HG03354 (cell line): ENCODE measurements around the gene GPBAR1.

Experiments
- ATAC-seq: cut with Tn5 transposase; IDR thresholded peaks from one replicate; pipeline ENCODE4 v1.9.1; 2021; ENCODE audit warnings: mild to moderate bottlenecking; ENCODE audit not compliant: unreplicated experiment, poor library complexity, severe bottlenecking

The GPBAR1 gene

DNA sequence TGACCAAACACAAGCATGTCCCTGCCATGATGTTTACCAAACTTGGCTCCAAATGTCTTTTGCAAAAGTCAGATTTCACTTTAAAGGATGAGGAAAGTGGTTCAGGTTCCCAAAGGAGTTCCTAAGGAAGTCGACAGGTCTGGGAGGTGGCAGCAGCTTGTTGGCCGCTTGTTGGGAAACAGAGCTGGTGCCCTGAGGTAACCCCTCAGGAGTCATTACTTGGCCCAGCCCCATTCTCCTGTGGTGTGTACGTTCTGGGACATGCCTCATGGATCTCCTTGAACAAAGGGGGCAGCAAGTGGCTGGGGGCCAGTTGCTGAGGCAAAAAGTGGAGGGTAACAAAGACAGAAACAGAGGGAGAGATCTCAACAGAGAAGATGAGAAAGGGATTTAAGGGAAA is 20.6 kb downstream of the GPBAR1 start:
- no peak for ATAC-seq

DNA sequence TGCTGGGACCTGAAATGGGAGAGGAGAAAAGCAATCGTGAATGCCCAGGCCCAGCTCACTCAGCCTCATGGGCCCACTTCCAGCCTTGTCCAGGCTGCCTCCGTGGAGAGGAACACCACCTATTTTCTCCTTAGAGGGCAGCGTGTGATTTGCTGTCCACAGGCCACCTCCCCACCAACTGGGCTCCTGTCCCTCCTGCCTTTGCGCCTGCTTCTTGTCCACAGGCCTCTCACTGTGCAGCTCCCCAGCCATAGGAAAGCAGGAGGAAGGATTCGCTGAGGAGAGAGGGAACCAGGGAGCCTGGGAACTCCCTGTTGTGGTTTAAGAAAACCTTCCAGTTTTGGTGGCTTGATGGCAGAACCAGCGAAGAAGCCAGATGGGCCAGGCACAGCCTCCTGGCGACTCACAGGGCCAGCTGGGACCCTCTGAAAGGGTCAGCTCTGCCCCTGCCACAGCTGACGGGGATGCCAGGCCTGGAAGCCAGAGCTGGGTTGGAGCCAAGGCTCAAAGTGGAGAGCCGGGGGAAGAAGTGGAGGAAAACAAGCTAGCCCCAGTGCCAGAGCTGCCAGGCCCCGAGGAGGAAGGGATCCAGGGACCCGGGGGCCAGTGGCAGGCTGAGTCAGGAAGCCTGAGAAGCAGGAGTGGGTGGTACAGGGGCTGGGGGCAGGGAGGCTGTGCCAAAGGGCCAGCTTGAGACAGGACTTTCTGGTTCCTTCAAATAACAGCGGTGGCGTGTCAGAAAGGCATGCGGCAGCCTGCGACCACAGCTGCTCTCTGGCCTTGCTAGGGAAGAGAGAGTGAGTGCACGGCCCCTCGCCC is 21.6 kb downstream of the GPBAR1 start:
- ATAC-seq = no peak

DNA sequence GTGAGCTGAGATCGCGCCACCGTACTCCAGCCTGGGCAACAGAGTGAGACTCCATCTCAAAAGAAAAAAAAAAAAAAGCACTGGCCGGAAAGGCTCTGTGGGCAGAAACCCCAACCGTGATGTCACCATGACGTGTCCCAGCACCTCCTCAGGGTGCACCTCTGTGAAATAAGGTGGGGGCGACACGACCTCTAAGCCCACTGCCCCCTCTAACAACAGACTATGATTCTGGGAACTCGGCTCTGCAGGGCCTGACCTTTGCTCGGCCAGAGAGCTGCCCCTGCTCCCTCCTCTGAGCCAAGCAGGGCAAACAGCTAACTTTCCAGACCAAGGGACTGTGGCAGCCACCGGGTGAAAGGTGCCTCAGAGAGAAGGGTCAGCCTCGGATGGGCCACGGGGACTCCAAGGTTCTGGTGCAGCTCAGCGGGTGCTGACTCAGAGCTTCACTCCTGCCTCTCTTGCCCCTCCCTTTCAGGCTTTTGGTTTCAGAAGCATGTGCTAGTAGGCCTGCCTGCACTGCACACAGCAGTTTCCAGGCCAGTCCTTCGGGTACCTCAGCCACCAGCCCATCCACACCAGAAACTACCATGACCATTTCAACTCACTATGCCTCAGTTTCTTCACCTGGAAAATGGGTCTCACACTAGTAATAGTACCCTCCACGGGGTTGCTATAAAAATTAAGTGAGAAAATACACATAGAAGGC is 23.4 kb downstream of the GPBAR1 start:
- ATAC-seq = peak; percentile 37

DNA sequence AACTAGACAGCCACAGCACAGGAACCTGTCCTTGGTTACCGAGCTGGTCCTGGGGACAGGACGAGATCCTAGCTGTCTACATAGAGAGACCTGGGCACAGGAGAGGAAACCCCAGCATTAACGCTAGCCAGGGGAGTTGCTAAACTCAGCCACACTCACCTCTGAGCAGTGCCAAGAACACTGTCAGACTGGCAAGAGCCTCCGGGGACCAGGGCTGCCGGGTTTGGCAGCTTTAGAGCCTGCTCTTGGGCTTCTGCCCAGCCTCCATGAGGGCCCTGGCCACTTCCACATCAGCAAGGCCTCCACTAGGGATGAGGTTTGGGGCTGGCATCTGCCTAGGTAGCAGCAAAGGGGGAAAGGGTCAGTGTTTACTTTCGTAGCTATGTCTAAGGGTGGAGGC is 24.8 kb downstream of the GPBAR1 start:
- ATAC-seq = no peak

DNA sequence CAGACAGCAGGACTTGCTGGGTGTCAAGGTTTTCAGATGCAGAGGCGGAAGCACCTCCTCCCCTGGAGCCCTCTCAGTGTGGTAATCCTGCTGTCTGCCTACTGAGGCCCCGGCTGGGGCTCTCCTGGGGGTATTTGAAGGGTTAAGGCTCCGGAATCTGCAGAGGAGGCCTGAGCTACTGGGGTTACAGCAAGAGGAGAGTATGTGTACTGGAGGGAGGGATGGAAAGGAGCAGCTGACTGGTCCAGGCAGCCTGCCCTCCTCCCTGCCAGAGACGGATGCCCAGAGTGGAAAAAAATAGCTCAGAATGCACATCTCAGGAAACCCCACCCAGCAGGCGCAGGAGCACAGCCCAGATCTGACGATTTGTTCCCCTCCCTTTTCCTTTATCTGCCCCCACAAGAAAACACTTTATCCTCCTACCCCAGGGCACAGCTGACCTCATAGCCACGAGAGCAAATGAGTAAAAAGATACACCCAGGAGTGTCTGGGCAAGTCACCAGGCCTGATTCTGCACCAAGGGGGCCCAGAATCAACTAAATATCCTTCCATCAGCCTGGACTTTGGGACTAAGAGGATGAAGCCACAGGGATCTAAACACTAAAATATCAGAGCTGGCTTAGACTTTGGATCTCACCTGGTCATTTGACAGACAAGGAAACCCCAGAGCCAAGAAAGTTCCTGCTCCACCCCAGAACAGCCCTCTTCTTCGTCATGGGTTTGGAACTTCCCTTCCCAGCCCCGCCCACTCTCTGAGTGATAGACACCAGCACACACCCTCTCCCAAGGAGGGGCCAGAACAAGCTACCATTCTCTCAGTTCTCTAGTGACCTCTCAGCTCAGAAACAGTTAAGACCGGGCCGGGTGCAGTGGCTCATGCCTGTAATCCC is 26.0 kb downstream of the GPBAR1 start:
- ATAC-seq = peak; percentile 75

DNA sequence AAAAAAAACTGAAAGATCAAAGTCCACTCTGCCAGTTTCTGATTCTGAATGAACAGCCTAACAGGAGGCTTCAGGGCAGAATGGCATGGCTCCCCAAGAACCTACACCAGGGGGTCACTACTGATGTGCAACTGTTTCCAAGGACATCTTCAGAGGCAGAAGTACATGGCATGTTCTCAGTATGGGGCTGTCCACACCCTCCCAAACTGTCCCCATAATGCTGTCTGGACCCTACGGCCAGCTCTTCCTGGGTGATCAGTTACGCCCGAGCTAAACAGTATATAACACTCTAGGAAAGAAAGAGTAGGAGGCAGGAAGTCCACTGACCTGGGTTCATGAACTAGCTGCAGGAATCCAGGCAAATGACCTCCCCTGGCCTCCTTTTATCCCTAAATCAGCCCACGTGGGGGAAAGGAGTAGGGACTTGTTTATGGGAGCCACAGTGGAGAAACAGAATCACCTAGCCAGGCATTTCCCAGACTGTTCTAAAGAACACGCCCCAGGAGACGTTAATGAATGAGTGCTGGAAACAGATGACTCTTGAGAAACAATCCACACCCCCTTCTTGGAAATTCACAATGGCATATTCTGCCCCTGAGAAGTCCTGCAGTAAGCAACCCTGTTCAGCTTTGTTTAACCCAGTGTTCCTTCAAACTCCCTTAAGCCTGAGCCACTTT is 29.0 kb downstream of the GPBAR1 start:
- no peak for ATAC-seq

DNA sequence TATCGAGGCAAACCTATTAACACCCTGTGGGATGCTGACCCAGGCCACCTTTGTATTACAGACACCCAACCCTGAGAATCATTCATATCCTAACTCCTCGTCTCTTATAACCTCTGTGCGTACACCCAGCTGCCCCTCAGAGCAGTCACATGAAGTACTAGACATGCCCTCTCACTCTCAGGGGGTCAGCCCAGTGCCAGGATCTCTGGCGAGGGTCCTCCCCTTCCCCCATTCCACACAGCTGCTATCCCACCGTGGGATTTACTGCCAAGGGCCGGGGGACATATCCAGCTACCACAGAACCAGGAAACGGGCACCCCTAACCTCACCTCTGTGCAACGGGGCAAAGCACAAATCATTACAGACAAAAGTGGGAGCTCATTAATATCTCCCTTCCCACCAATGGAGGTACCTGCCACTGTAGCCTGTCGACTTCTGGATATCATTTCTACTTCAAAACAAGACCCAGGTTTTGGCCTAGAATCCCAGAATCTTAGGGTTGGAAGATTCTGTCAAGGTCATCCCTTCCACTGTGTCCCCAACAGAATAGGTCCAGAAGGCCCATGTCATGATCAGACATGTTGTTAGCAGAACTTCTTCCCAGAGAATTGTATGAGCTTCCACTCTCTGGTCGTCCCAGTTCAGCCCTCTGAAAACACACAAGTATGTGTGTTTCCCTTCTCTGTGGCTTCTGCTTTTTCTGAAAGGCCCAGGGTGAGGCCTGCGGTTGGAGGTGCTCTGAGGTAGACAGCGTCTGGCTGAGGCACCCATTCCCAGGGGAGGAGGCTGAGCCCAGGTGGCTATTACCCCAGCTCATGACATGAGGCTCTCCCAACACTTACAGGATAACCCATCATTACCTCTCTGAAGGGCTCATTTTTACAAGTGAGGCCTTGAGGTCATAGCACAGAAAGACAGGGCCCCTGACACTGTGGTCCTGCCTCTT is 29.8 kb downstream of the GPBAR1 start:
- peak; percentile 55 for ATAC-seq

DNA sequence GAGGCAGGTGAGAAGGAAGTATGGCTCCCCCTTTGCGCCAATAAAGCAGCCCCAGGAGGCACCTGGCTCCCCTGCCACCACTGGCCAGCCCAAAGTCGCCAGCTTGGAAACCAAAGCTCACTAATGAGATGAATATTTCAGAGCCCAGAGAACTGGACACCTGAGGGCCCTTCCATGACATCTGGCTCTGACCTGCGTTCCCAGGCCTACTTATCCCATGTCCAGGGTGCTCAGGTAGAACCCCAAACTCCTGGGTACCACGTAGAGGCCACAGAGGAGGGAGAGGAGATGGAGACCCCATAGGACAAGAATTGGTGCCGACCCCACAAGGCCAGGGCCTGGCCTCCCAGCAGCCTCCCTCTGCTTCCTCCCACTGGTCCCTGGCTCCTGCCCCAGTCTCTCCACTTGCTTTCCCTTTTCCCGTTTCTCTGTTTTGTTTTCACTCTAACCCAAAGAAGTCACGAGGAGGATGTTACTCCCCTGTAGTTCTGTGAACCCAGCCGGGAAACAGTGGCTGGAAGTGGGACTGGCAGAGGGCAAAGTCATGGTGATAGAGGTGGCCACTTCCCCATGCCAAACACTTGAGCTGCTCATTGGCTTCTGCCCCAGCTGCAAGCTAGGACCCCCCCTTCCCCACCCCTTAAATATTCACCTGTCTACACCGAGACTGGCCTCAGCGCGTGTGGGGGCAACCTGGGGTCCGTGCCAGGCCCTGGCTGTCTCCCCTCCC is 30.7 kb downstream of the GPBAR1 start:
- no peak for ATAC-seq

DNA sequence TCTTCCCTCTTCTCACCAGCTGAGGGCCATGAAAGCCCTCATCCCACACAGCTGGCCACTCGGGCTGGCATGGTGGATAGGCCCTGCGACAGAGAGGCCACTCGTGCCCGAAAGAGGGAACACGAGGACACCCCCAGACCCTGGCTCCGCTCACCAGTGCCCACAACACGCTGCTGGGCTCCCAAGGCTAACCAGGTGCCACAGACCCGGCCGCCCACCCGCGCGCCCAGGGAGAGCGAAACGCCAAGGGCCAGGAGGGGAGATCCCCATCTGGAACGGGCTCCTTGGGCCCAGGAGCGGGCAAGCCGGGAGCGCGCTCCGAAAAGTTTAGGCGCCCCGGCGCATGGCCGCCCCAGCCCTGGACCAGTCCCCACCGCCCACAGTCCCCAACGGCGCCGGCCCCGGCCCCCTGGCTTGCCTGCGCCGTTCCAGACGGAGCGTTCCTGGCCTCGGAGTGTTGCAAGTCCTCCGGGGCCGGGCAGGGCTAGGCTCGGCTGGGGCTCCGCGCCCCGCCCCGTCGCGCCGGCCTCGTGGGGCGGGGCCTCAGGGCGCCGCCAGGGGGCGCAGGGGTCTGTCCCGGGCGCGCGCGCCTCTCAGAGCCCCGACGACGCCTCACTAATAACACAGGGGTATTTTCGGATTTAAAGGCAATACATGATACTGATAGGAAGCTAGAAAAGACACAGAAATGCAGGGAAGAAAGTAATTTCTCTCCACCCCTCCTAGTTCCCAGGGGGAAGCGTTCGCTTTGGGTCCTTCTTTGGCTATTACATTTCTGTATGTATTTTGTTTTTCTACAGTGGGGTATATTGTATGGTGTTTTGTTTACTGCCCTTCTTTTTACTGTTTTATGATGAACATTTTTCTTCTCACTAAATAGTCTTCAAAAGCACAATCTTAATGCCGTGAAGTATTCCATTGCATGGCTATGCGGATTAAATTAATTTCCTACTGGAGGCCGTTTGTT is 31.5 kb downstream of the GPBAR1 start, which contains the start of gene TMBIM1:
Gene TMBIM1 (minus strand): TSS at position 456 of the 967 bp plus-strand sequence. CDS start 10,362 bp downstream, outside the sequence.
- ATAC-seq = peak; percentile 76

DNA sequence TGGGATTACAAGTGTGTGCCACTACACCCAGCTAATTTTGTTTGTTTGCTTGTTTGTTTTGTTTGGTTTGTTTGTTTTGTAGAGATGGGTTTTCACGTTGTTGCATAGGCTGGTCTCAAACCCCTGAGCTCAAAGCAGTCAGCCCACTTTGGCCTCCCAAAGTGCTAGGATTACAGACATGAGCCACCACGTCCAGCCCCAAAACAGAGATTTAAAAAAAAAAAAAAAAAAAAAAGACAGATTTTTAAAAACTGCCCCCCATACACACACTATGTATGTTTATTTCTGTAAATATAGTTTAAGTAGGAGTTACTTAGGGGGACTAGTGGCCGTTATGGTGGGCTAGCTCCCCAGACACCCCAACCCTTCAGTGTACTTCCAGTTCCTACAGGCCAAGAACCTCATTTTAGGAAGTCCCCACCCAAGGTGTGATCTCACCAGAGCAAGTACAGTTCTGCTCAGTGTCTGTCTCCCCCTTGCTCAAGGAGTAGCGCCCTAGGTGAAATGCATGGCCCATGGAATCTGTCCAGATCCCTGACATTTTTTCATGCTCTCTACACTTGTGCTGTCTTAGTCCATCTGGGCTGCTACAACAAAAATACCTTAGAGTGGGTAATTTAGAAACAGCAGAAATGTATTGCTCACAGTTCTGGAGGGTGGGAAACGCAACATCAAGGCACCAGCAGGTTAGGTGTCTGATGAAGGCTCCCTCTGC is 33.1 kb downstream of the GPBAR1 start:
- no peak for ATAC-seq

DNA sequence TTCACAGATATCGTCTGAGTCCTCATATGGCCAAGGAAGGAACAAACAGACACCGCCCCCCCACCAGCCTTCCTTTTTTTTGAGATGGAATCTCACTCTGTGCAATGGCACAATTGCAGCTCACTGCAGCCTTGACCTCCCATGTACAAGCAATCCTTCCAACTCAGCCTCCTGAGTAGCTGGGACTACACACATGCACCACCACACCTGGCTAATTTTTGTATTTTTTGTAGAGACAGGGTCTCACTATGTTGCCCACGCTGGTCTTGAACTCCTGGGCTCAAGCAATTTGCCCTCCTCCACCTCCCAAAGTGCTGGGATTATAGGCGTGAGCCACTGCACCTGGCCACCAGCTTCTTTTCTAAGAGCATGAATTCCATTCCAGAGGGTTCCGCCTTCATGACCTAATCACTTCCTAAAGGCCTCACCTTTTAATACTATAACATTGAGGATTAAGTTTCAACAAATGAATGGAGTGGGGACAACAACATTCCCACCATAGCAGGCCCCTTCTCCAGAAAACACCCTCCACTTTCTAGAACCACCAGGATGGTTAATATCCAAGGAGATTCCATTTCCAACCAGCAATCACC is 33.7 kb downstream of the GPBAR1 start:
- no peak for ATAC-seq

DNA sequence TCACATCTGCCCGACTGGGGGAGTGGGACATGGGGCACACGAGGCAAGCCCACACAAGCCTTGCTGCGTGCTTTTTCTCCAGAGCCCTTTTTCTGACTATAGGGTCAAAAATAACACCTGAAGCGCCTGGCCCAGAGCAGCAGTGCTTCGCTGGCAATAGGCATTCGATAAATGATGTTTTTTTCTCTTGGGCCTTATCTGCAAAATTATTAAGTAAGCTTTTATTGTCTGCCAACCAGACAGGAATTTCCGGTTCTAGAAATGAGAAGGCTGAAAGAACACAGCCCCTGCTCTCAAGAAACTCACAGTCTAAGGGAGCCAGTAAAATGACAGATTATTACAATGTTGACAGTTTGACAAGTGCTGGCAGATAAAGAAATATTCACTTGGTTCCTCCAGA is 34.2 kb downstream of the GPBAR1 start:
- no peak for ATAC-seq

DNA sequence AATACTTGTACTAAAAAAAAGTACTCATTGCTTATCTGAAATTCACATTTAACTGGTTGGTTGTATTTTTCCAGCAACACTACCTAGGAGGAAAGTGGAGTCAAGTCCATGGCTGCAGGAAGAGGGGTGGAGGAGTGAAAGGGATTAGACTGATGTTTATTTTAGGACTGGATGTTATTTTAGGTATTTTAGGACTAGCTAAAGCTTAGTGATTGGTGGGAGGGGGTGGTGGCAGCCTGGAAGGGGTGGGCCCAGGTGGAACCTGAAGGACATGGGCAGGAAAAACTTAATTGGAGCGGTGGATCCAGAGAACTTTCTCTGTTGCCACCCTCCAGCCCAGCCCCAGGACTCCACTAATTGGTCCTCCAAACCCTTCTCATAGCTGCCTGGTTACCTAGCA is 35.4 kb downstream of the GPBAR1 start:
- ATAC-seq = no peak

DNA sequence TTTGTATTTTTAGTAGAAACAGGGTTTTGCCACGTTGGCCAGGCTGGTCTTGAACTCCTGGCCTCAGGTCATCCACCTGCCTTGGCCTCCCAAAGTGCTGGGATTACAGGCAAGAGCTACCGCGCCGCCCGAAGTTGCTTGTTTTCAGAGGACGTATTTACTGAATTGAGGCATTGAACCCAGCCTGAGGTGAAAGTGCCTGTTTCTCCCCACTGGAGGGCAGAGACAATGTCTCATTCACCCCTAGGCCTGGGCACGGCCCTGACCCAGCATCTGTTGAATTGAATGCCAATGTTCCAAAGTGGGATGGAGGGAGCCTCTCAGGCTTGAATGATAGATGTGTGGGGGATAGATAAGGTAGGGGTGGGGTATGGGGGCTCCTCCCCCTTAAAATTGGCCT is 36.0 kb downstream of the GPBAR1 start:
- no peak for ATAC-seq

DNA sequence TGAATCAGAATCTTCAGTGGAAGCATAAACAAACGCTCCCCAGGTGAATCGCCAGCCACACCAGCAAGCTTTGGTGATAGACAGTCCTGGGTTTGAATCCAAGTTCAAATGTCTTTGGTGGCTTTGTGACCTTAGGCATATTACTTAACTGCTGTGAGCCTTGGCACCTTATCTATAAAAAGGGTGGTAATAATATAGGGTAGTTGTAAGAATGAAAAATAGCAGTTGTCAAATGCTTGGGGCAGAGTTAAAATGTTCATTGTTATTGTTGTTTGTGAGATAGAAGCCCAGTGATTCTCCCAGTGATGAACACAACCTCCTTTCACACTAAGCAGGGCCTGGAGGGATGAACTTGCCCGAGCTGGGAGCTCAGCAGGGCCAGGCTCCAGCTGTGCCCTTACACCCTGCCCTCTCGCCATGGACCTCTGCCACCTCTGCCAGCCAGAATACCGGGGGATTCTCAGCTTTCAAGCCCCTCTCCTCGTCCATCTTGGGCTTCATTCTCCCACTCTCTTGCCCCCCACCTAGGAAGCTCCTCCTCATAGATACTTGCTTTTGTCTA is 37.6 kb downstream of the GPBAR1 start:
- no peak for ATAC-seq

DNA sequence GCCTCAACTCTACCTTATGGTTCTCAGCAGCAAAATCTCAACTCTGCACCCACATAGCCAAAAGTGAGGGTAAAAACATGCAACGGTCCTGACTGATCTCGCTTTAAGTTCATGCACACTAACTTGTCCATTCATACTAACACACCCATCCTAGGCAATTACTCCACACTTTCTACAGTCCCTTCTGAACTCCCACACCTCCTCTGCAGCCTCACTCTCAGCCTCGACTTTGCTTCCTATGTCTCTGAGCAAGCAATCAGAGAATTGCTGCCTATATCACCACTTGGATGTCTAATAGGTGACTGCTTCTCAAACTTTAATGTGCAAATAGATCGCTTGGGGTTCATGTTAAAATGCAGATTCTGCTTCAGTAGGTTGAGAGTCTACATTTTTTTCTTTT is 39.3 kb downstream of the GPBAR1 start:
- ATAC-seq = no peak
